ENCODE data around the gene SLC13A2.

Gene SLC13A2

DNA sequence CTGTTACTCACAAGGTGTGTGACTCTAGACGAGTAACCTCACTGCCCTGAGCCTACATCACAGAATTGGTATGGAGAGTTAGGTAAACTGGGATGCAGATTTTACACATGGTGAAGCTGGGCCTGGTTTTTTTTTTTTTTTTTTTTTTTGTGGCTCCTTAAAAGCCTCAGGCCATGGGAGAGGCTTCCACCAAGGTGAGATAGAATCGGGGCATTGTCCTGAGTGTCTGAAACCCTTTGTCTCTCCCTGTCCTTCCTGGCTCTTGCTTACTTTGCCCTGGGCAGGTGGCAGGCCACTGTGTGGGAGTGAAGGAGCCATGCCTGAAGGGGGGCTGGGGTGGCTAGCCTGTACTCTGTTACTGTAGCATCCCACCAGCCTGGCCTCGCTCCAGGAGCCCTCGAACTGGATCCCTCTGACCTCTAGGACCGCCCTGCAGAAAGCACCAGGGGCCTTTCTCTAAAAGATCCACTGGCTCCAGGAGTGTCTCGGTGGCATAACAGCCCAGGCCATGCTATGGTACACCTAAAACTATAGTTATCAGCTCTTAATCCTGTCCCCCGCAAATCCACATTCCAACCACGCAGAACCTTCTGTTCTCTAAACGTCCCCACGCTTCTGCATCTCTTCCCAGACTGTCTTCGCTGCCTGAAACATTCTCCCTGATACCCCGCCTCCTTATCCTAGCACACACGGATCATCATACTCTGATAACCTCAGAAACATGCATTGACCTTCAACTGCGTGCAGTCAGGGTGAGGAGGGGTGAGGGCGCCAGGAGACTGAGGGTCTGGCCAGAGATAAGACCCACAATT is 1.7 kb upstream of the SLC13A2 start:
- DNase-seq (ENCODE audit: low read depth): no peak
- TF ChIP-seq CTCF (conservative IDR thresholded peaks at IDR 0.05; ENCODE audit: low read depth, low read length): no peak
- H3K4me3 ChIP-seq (ENCODE audit: low read depth, low read length): no peak overlapping the region

GRCh38 chr17:28472871-28473497 is 460 bp upstream of the SLC13A2 start:
- DNase-seq (ENCODE audit: low read depth): no peak
- no peak for TF ChIP-seq CTCF (conservative IDR thresholded peaks at IDR 0.05; ENCODE audit: low read depth, low read length)
- H3K4me3 ChIP-seq (ENCODE audit: low read depth, low read length): no peak overlapping the region

GRCh38 chr17:28474111-28474531 is 677 bp downstream of the SLC13A2 start:
- no peak for DNase-seq (ENCODE audit: low read depth)
- TF ChIP-seq CTCF (conservative IDR thresholded peaks at IDR 0.05; ENCODE audit: low read depth, low read length): no peak

GRCh38 chr17:28475151-28475900 is 1.9 kb downstream of the SLC13A2 start:
- no peak overlapping the region for H3K4me3 ChIP-seq (ENCODE audit: low read depth, low read length)
- no peak for TF ChIP-seq CTCF (conservative IDR thresholded peaks at IDR 0.05; ENCODE audit: low read depth, low read length)
- peak; percentile 26 for DNase-seq (ENCODE audit: low read depth)

More at GRCh38 chr17:28474111-28474531, 677 bp downstream of the SLC13A2 start:
- no peak overlapping the region for H3K4me3 ChIP-seq (ENCODE audit: low read depth, low read length)

DNA sequence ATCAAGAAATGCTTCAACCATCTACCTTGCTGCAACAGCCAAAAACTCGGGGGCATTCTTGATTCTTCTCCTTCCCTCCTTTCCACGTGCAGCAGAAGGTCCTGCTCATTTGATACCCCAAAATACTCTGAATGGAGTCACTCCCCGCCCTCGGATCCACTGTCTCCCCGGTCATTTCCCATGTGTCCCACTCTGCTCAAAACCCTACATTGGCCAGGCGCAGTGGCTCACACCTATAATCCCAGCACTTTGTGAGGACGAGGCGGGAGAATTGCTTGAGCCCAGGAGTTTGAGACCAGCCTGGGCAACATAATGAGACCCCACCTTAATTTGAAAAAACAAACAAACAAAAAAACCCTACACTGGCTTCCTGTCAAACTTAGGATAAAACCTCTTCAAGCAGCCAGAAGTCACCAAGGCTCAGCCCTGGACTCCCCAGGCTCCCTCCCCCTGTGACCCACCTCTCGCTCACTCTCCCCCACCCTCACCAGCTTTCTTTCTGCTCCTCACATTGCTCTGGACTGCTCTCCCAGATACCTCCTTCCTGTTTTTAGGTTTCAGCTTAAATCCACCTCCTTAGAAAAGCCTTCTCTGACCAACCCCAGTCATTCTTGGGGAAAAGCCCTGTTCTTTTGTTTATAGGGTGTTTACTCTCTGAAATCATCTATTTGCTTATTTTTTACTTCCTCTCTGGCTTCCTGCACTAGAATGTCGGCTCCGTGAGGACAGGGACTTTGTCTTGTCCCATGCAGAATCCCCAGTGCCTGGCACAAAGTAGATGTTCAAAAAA is 2.8 kb downstream of the SLC13A2 start:
- H3K4me3 ChIP-seq (ENCODE audit: low read depth, low read length): no peak overlapping the region
- TF ChIP-seq CTCF (conservative IDR thresholded peaks at IDR 0.05; ENCODE audit: low read depth, low read length): no peak
- no peak for DNase-seq (ENCODE audit: low read depth)

DNA sequence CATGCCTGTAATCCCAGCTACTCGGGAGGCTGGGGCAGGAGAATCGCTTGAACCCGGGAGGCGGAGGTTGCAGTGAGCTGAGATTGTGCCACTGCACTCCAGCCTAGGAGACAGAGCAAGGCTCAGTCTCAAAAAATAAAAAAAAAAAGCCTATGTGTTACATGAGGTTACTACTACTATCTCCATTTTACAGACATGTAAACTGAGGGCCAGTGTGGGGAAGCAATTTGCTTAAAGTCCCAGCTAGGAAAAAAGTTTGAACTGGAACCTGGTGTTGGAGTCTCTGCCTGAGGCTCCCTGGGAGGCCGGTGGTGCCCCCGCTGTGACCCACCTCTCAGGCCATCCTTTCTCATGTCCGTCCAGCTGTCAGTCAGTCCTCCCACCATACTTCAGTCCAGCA is 4.5 kb downstream of the SLC13A2 start:
- no peak for TF ChIP-seq CTCF (conservative IDR thresholded peaks at IDR 0.05; ENCODE audit: low read depth, low read length)
- no peak for DNase-seq (ENCODE audit: low read depth)
- no peak overlapping the region for H3K4me3 ChIP-seq (ENCODE audit: low read depth, low read length)
